DND-41 (cell line): Measurements from ENCODE around the gene MFRP.

Experiments
- ATAC-seq: fragments of 200-7000 bp; cut with Tn5 transposase; 3 replicates; pipeline ENCODE4 v1.9.1; 2021; ENCODE audit warnings: low read depth; ENCODE audit not compliant: insufficient read depth
- DNase-seq: peaks from one replicate; pipeline ENCODE4 v3.0.0-alpha.2; 2020
- H2AFZ ChIP-seq: 2 replicates; pipeline ENCODE4 v1.6.0; 2012; ENCODE audit warnings: low read depth, low read length
- H3K27ac ChIP-seq: 2 replicates; pipeline ENCODE4 v1.5.1; 2012; ENCODE audit warnings: low read length, inconsistent platforms
- H3K27me3 ChIP-seq: fragments of 200-600 bp; sonication (generic); 2 replicates; pipeline ENCODE4 v1.6.0; 2012; ENCODE audit warnings: low read length, mild to moderate bottlenecking, inconsistent platforms; ENCODE audit not compliant: insufficient read depth, poor library complexity
- H3K36me3 ChIP-seq: 2 replicates; pipeline ENCODE4 v1.5.1; 2012; ENCODE audit warnings: low read length, inconsistent platforms; ENCODE audit not compliant: insufficient read depth
- H3K4me1 ChIP-seq: 2 replicates; pipeline ENCODE4 v1.5.1; 2012; ENCODE audit warnings: mild to moderate bottlenecking, low read length; ENCODE audit not compliant: insufficient read depth
- H3K4me2 ChIP-seq: 2 replicates; pipeline ENCODE4 v1.6.0; 2012; ENCODE audit warnings: mild to moderate bottlenecking, moderate library complexity, low read length, inconsistent platforms; ENCODE audit not compliant: insufficient read depth
- H3K4me3 ChIP-seq, 2 experiments: fragments of 200-600 bp in 1 of 2; shearing (Covaris generic) in 1 of 2; 2 replicates each; pipeline ENCODE4 v1.5.1; 2012 to 2016; ENCODE audit warnings: inconsistent platforms in 2 of 2, low read length in 2 of 2, mild to moderate bottlenecking in 2 of 2, low read depth in 1 of 2, moderate library complexity in 1 of 2
- H3K79me2 ChIP-seq: 2 replicates; pipeline ENCODE4 v1.6.0; 2012; ENCODE audit warnings: low read length, inconsistent platforms; ENCODE audit not compliant: insufficient read depth
- H3K9ac ChIP-seq: 2 replicates; pipeline ENCODE4 v1.6.0; 2012; ENCODE audit warnings: low read depth, mild to moderate bottlenecking, inconsistent platforms, low read length, moderate library complexity
- H3K9me3 ChIP-seq: 2 replicates; pipeline ENCODE4 v1.5.1; 2012; ENCODE audit warnings: low read length, moderate library complexity, mild to moderate bottlenecking, inconsistent platforms; ENCODE audit not compliant: insufficient read depth, severe bottlenecking
- H4K20me1 ChIP-seq: 2 replicates; pipeline ENCODE4 v1.6.0; 2012; ENCODE audit warnings: low read length; ENCODE audit not compliant: insufficient read depth
- EZH2 ChIP-seq: IDR thresholded peaks from 3 replicates; pipeline ENCODE4 v1.6.1; 2012; ENCODE audit warnings: borderline replicate concordance, low read depth, mild to moderate bottlenecking, moderate library complexity, low read length, inconsistent platforms; ENCODE audit not compliant: severe bottlenecking
- TF ChIP-seq, protein P1 (sequence below): IDR thresholded peaks from 2 replicates; pipeline ENCODE4 v1.5.1; 2012; ENCODE audit warnings: borderline replicate concordance, low read length, moderate library complexity, mild to moderate bottlenecking; ENCODE audit not compliant: poor library complexity, severe bottlenecking; ENCODE audit errors: extremely low read depth

The MFRP gene

DNA sequence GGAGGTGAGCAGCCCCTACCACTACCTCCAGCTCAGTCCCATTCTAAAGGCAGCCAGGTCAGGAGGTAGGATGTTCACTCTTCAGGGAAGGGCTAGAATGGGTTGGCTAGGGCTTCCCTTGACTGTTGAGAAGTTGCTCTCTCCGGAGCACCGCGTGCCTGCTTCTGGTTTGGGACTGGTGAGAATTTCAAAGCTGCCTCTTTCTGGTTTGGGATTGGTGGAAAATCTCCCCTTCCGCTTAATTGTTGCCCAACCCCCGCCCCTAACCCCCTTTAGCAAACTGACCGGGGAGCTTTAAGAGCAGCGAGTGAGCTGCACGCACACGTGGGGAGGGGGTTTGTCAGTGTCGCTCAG is 34.3 kb upstream of the MFRP start:
- peak overlapping the region in 1 of 2 experiments; percentile 57; a peak in 2 of 4 replicates for H3K4me3 ChIP-seq
- no peak overlapping the region for H3K27ac ChIP-seq
- no peaks in the 10 kb centered on the region for H3K36me3 ChIP-seq
- H3K4me1 ChIP-seq, result peaks cover 19% of the 10 kb centered on the region
- H4K20me1 ChIP-seq, result no peaks in the 10 kb centered on the region
- peak overlapping the region; percentile 60 for H2AFZ ChIP-seq
- no peaks in the 10 kb centered on the region for H3K9me3 ChIP-seq
- no peaks in the 10 kb centered on the region for H3K79me2 ChIP-seq
- peak overlapping the region; percentile 45; the same call in 1 of the 2 replicates for H3K9ac ChIP-seq
- H3K27me3 ChIP-seq, result peaks cover 19% of the 10 kb centered on the region
- TF ChIP-seq, protein P1, sequence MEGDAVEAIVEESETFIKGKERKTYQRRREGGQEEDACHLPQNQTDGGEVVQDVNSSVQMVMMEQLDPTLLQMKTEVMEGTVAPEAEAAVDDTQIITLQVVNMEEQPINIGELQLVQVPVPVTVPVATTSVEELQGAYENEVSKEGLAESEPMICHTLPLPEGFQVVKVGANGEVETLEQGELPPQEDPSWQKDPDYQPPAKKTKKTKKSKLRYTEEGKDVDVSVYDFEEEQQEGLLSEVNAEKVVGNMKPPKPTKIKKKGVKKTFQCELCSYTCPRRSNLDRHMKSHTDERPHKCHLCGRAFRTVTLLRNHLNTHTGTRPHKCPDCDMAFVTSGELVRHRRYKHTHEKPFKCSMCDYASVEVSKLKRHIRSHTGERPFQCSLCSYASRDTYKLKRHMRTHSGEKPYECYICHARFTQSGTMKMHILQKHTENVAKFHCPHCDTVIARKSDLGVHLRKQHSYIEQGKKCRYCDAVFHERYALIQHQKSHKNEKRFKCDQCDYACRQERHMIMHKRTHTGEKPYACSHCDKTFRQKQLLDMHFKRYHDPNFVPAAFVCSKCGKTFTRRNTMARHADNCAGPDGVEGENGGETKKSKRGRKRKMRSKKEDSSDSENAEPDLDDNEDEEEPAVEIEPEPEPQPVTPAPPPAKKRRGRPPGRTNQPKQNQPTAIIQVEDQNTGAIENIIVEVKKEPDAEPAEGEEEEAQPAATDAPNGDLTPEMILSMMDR, result no peak
- peak overlapping the region; percentile 88 for H3K4me2 ChIP-seq
- ATAC-seq (no peak), DNase-seq (no peak)

DNA sequence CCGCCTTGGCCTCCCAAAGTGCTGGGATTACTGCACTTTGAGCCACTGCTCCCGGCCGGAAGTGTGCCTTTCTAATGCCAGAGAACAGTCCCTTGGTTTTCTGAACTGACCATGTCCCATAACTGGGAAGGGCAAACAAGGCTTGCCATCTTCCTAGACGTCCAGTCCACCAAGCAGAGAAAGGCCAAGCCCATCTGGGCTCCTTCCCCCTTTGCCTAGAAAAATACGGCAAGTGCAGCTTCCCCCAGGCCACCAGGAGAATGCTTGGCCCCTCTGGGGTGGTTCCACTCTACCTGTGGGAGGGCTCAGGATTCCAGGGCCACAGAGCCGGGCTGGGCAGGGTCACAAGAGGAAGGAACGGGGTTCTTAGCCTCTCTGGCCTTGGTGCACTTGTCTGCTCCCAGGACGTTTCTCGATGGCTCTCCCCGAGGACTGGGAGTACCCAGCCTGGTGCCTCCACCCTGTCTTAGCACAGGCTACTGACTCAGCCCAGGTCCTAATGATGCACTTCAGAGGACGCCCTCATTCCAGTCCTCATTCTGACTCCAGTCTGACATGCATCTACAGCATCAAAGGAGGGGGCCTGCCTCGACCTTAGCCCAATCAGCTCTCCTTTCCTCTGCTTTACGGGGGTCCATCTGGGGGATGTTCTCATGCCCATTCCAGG is 33.8 kb upstream of the MFRP start:
- no peak for ATAC-seq
- H3K4me2 ChIP-seq, result peak overlapping the region; percentile 88; the same call in 1 of the 2 replicates
- no peak for TF ChIP-seq EZH2
- TF ChIP-seq, protein P1, result no peak
- H3K9me3 ChIP-seq, result no peaks in the 10 kb centered on the region
- no peaks in the 10 kb centered on the region for H3K36me3 ChIP-seq
- H3K79me2 ChIP-seq, result no peaks in the 10 kb centered on the region
- H3K4me1 ChIP-seq, result peaks cover 19% of the 10 kb centered on the region
- peaks cover 19% of the 10 kb centered on the region for H3K27me3 ChIP-seq
- DNase-seq, result no peak
- no peaks in the 10 kb centered on the region for H4K20me1 ChIP-seq
- H3K27ac ChIP-seq, result no peak overlapping the region
- H2AFZ ChIP-seq, result no peak overlapping the region
- H3K9ac ChIP-seq, result no peak overlapping the region
- no peak overlapping the region for H3K4me3 ChIP-seq

DNA sequence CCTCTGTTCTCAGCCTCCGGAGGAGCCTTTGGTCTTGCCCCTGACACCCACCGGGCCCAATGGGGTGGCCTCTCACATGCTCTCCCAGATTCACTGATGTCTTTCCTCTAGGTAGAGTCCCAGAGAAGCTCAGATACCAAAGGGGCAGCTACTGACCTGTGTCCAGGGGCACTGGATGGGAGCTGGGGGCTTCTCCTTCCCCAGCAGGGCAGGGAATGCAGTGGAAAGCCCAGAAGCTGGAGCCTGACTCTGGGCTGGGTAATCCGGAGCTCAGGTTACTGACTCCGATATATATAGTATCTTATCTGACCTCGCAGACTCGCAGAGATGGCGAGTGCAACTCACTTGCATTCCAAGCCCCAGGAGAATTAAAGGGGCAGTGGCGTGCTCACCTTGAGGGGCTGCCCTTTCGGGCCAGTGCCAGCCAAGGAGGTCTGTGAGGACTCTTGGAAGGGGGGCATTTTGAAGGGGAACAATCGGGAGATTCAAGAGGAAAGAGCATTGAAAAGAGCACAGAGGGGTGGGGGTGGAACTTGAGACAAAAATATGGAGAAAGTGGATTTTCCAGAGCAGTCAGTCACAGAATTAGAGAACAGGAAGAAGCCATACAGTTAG is 32.5 kb upstream of the MFRP start:
- no peak for TF ChIP-seq EZH2
- TF ChIP-seq, protein P1, result no peak
- Histone ChIP-seq H3K4me1 (peaks cover 19% of the 10 kb centered on the region), H4K20me1 (no peaks in the 10 kb centered on the region), H3K4me3 (no peak overlapping the region), H3K27ac (no peak overlapping the region), H3K79me2 (no peaks in the 10 kb centered on the region), H3K27me3 (peaks cover 19% of the 10 kb centered on the region), H2AFZ (no peak overlapping the region), H3K9ac (no peak overlapping the region), H3K36me3 (no peaks in the 10 kb centered on the region), H3K9me3 (no peaks in the 10 kb centered on the region), H3K4me2 (no peak overlapping the region)
- ATAC-seq (no peak), DNase-seq (no peak)
